Smooth muscle cell of the brain vasculature (primary cell): Measurements from ENCODE around the gene PVALEF.

ENCODE experiments used
- DNase-seq: peaks from one replicate; pipeline ENCODE4 v3.0.0-alpha.2; 2012; ENCODE audit warnings: low read depth, low spot score

PVALEF gene

GRCh38 chr17:81196505-81197408, 31.4 kb downstream of the PVALEF start:
- no peak for DNase-seq

DNA sequence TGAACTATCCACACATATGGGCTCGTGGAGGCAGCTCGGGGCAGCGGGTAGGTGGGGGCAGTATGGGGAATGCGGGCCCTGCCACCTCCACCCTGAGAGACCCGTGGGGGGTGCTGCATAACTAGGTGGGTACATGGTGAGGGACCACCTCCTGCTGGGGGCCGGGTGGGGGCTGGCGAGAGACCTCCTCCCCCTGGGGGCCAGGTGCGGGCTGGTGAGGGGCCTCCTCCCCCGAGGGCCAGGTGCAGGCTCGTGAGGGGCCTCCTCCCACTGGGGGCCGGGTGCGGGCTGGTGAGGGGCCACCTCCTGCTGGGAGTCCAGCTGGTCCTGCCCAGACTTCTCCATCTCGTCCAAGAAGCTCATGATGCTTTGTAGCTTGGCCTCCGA, 32.1 kb downstream of the PVALEF start:
- no peak for DNase-seq

GRCh38 chr17:81197831-81198490, 32.7 kb downstream of the PVALEF start:
- DNase-seq = no peak

GRCh38 chr17:81198826-81199481, 33.6 kb downstream of the PVALEF start:
- DNase-seq = no peak

- no peak for DNase-seq
Observed at GRCh38 chr17:81199482-81199830, 34.1 kb downstream of the PVALEF start.

DNA sequence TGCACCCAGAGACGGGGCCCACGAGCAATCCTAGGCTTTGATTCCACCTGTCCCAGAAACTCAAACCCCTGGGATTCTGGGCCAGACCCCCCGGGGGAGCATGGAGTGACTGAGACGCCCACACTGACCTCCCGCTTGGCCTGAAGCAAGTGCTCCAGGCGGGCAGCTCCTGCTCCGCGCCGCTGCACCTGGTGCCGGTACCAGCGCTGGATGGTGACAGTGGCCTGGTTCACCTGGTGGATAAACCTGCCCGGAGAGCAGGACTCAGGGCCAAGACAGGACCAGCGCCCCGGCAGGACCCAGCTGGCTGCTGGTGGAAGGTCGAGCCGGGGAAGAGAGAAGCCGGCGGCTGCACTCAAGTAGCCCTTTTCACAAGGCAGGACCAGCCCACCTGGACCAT, 34.9 kb downstream of the PVALEF start:
- DNase-seq = no peak

DNA sequence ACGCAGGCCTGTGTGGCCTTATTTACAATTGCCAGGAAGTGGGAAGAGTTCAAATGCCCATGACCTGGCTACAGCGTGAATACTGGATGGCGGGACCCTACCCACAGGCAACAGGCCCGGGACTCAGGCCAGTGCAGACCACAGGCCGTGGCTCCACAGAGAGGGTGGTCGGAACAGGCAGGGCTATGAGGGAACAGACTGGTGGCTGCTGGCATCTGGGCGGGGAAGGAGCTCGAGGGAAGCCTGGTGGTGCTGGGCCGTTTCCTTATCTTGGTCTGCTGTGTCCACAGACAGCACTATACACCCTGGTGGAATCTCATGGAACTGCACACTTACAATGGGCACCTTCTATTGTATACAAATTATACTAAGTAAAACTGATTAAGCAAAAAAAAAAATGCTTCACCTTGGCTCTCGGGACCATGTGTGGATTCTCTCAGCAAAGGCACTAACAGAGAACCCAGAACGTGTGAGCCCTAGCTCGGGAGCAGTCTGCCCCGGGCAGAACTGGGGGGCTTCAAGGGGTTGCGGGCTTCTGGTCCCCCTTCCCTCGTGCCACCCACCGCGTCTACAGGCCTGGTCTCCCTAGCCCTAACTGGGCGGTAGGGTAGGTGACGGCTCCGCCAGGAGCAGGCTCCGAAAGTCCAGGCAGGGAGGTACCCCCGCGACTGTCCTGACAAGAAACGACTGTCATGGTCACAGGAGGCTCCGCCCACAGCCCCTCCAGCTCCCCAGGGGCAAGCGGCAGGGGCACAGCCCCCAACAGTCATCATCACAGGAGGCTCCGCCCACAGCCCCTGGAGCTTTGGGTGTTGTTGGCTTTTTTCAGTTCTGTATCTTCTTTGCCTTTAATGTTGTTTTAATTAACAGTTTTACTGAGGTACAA, 35.6 kb downstream of the PVALEF start:
- DNase-seq = peak; percentile 39

DNA sequence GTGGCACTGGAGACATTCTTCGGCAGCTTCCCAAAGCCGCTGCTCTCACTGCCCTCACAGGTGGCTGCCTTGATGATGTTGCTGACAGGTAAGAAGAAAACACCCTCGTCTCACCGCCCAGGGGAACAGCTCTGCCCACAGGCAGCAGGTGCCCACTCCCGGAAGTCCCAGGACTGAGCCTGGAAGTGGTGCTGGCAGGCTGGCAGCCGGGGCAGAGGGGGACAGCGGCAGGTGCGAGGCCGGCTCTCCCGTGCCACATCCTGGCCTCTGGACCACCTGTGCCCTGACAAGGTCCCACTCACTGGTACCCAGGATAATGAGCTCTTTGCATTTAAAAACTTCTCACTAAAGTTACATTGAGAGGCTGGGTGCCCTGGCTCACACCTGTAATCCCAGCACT, 37.0 kb downstream of the PVALEF start:
- no peak for DNase-seq

DNA sequence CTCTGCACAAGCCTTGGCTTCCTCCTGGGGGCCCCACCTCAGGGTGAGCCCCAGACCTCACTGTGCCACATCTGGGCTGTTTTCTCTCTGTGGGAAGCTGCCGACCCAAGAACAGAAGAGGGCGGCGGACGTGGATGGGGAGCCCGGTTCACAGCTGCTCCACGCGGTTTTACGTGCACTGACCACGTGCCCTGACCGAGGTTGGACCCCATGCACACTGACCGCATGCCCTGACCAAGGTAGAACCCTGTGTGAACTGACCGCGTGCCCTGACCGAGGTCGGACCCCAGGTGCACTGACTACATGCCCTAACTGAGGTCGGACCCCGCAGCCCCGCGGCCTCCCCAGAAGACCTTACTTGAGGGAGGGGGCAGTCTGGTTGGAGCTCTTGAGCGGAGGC, 37.8 kb downstream of the PVALEF start:
- DNase-seq = no peak

DNA sequence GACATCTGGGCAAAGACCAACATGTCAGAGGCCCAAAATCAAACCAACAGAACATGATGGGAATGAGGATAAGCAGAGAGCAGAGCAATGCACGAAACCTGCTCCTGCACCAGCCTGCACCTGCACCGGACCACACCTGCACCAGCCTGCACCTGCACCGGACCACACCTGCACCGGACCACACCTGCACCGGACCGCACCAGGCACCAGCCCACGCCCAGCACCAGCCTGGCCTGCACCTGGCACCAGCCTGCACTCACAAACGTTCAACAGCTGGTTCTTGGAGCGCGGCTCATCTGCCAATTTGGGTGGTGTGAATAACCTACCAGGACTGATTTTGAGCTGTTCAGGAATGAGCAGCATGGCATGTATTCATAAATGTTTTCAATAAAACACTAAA, 39.3 kb downstream of the PVALEF start:
- DNase-seq = no peak

DNA sequence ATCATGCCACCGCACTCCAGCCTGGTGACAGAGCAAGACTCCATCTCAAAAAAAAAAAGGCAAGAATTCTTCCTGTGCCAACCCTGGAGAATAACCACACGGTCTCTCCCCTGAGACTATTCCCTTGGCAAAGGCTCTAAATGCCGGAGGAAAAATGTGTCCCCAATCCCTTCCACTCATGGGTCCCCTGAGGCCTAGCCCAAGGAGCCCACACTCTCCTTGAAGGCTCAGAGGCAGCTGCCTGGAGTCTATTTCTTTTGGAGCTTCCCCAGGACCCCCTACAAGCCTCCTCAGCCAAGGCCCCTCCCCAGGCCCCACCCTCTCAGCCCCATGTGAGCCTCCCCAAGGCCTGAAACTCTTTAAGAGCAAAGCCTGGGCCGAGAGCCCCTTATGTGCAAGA, 40.9 kb downstream of the PVALEF start:
- no peak for DNase-seq

- no peak for DNase-seq
Observed at GRCh38 chr17:81206657-81207056, 41.4 kb downstream of the PVALEF start.

DNA sequence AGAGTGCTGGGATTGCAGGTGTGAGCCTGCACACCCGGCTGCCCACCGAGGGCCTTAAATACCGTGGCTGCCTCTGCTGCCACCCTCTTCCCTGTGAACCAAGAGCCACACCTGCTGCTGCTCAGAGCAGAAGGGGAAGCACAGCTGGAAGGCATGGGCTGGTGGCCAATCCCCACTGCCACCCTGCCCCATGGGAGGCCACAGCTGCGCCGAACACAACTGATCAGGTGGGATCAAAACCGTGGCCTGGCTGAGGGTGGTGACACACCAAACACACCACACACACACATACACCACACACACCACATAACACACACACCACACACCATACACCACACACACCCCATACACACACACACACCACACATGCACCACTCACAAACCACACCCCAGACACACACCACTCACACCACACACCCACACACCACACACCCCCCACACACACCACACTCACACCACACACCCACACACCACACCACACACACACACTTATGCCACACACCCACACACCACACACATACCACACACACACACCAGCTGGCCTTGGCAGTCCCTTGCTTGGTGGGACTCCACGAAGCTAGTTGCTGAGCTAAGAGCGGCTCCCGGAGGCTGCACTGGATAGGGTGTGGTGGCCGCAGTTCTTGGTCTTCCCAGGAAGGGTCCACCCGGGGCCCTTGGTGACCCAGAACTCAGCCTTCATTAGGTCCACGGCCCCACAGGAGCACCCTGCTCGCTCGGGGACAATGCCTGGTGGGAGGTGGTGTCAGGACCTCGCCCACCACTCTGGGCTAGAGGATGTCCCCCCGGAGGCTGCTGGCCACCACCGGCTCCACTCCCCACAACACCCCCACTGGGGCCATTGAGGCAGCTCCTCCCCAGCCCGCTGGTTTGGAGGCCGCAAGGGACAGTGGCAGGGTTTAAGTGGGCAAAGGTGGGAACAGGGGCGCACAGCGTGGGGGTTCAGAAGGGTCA, 42.6 kb downstream of the PVALEF start:
- no peak for DNase-seq

- DNase-seq = no peak
Observed at GRCh38 chr17:81208651-81209050, 43.3 kb downstream of the PVALEF start.

GRCh38 chr17:81209141-81209540, 43.8 kb downstream of the PVALEF start:
- DNase-seq = no peak

- DNase-seq = no peak
Observed at GRCh38 chr17:81210466-81210865, 45.2 kb downstream of the PVALEF start.

DNA sequence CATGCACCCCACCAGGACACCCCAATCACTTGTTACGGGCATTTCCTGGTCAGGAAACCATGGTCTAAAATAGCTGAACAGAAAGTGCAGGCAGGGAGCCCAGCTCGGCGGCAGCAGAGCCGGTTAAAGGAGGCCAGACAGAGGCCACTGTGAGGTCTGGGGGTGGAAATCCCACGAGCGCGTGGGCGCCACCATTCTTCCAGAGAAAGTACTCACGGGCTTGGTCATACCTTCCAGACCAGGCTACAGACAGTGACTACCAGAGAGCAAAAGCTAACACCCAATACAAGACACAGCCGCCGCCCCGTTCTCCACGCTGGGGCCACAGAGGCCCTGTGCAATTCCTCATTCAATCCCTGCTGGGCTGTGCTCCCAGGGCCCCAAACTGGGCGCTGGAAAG, 45.6 kb downstream of the PVALEF start:
- no peak for DNase-seq

- DNase-seq = no peak
Observed at GRCh38 chr17:81212365-81212764, 47.1 kb downstream of the PVALEF start.

DNA sequence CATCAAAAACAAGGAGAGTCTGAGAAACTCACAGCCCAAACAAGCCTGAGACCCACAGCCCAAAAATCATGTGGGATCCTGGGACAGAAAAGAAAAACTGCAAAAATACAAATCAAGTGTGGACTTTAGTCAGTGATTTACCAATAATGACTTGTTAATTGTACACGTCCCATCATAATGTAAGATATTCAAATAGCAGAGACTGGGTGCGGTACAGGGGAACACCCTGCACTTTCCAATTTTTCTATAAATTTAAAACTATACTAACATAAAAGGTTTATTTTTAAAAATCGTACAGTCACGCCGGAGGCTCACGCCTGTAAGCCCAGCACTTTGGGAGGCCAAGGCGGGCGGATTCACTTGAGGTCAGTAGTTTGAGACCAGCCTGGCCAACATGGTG, 48.7 kb downstream of the PVALEF start:
- DNase-seq = no peak

DNA sequence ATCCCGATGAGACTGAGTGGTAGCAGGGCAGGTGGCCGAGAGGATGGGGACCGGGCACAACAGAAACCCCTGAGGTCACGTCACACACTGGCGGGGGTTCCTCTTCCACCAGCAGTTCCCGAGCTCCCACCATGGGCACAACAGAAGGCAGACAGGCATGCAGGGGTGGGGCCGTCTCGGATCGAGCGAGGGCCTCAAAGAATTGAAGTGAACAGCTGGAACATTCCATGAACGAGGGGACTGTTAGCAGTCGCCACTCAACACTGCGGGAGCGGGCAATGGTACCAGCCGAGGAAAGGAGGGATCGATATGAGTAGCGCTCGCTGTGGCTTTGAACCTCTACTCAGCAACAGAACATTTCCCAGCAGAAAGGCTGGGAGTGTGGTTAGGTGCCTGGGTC, 52.2 kb downstream of the PVALEF start:
- DNase-seq = no peak

DNA sequence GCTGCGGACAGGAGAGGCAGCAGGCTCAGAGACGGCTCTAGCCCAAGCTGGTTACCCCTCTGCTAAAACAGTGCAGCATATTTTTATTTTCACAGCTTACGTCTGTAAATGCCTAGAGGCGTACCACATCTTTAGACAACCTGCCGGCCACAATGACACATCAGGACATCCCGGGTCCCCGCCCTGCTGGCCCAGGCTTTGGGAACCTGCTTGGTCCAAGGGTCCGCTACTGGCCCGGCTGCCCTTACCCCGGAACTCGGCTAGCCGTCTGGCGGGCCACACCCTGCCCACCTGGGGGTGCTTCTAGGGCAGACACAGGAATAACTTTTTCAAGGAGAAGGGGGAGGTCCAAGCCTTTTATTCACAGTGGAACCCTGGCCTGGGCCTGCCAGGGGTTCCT, 53.2 kb downstream of the PVALEF start:
- no peak for DNase-seq
